ENCODE data around the gene C1orf210.

The C1orf210 gene

DNA sequence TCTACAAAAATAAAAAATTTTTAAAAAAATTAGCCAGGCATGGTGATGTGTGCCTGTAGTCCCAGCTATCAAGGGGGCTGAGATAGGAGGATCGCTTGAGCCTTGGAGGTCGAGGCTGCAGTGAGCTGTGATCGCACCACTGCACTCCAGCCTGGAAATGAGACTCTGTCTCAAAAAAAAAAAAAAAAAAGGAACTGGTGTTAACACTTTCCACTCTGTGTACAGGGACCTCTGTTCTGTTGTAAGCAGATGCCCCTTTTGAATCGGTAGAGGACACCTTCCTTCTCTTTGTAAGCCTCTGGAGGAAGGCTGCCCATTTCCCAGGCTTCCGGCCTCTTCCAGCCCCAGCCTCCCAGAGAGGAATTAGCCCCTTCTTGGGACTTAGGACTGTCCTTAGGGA is 7.3 kb upstream of the C1orf210 start:
- H3K4me1 ChIP-seq (ENCODE audit: insufficient read depth, low read length, poor library complexity, severe bottlenecking) = peaks cover 11% of the 10 kb centered on the region

DNA sequence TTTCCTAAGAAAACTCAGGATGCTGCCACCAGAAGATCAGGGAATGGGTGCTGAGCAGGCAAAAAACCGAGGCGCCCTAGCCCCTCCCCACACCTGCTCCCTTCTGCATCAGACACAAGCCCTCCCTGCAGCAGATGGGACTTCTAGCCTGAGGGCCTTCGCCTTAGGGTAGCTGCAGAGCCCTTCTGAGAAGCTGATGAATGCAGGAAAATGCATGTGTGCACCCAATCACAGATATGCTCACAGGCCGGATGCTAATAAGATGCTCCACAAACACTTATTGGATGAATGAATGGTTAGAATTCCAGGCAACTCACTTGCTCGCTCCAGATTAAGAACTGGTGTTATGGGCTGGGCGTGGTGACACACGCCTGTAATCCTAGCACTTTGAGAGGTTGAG is 6.8 kb upstream of the C1orf210 start:
- peaks cover 5% of the 10 kb centered on the region for H3K27me3 ChIP-seq (ENCODE audit: insufficient read depth, low read length, poor library complexity, severe bottlenecking)
- H3K9me3 ChIP-seq (ENCODE audit: insufficient read depth, low read depth, low read length) = no peaks in the 10 kb centered on the region
- H3K9me2 ChIP-seq (replicated peaks; ENCODE audit: low read depth, low read length) = no peaks in the 10 kb centered on the region
- H3K4me1 ChIP-seq (ENCODE audit: insufficient read depth, low read length, poor library complexity, severe bottlenecking) = peaks cover 11% of the 10 kb centered on the region
- no peaks in the 10 kb centered on the region for H3F3A ChIP-seq (ENCODE audit: low read depth)
- no peak overlapping the region for H2AFZ ChIP-seq (ENCODE audit: low read length)
- no peak overlapping the region for H3K4me2 ChIP-seq (ENCODE audit: low read depth, low read length, poor library complexity, severe bottlenecking)
- TF ChIP-seq EZH2phosphoT487 (IDR thresholded peaks at IDR 0.05; ENCODE audit: borderline replicate concordance) = no peak
- TF ChIP-seq, protein P1, sequence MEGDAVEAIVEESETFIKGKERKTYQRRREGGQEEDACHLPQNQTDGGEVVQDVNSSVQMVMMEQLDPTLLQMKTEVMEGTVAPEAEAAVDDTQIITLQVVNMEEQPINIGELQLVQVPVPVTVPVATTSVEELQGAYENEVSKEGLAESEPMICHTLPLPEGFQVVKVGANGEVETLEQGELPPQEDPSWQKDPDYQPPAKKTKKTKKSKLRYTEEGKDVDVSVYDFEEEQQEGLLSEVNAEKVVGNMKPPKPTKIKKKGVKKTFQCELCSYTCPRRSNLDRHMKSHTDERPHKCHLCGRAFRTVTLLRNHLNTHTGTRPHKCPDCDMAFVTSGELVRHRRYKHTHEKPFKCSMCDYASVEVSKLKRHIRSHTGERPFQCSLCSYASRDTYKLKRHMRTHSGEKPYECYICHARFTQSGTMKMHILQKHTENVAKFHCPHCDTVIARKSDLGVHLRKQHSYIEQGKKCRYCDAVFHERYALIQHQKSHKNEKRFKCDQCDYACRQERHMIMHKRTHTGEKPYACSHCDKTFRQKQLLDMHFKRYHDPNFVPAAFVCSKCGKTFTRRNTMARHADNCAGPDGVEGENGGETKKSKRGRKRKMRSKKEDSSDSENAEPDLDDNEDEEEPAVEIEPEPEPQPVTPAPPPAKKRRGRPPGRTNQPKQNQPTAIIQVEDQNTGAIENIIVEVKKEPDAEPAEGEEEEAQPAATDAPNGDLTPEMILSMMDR (conservative IDR thresholded peaks at IDR 0.05; ENCODE audit: low read length) = no peak
- no peaks in the 10 kb centered on the region for H4K20me1 ChIP-seq (ENCODE audit: insufficient read depth, low read length, poor library complexity, severe bottlenecking)
- H3K9ac ChIP-seq (ENCODE audit: low read depth, low read length, poor library complexity, severe bottlenecking) = no peak overlapping the region
- H3K4me3 ChIP-seq (ENCODE audit: low read length, poor library complexity, severe bottlenecking) = no peak overlapping the region
- H3K79me2 ChIP-seq (ENCODE audit: insufficient read depth, low read length) = no peaks in the 10 kb centered on the region
- H3K36me3 ChIP-seq (ENCODE audit: insufficient read depth, low read length) = no peaks in the 10 kb centered on the region

More for the DNA sequence above, 7.3 kb upstream of the C1orf210 start:
- Histone ChIP-seq H3K4me2 (ENCODE audit: low read depth, low read length, poor library complexity, severe bottlenecking) (no peak overlapping the region), H3F3A (ENCODE audit: low read depth) (no peaks in the 10 kb centered on the region), H3K4me3 (ENCODE audit: low read length, poor library complexity, severe bottlenecking) (no peak overlapping the region), H3K9me3 (ENCODE audit: insufficient read depth, low read depth, low read length) (no peaks in the 10 kb centered on the region), H3K9me2 (replicated peaks; ENCODE audit: low read depth, low read length) (no peaks in the 10 kb centered on the region), H2AFZ (ENCODE audit: low read length) (no peak overlapping the region), H3K9ac (ENCODE audit: low read depth, low read length, poor library complexity, severe bottlenecking) (no peak overlapping the region), H3K79me2 (ENCODE audit: insufficient read depth, low read length) (no peaks in the 10 kb centered on the region), H3K27me3 (ENCODE audit: insufficient read depth, low read length, poor library complexity, severe bottlenecking) (peaks cover 2% of the 10 kb centered on the region), H3K36me3 (ENCODE audit: insufficient read depth, low read length) (no peaks in the 10 kb centered on the region), H4K20me1 (ENCODE audit: insufficient read depth, low read length, poor library complexity, severe bottlenecking) (no peaks in the 10 kb centered on the region)
- TF ChIP-seq, protein P1 (conservative IDR thresholded peaks at IDR 0.05; ENCODE audit: low read length) = no peak
- TF ChIP-seq EZH2phosphoT487 (IDR thresholded peaks at IDR 0.05; ENCODE audit: borderline replicate concordance) = no peak

DNA sequence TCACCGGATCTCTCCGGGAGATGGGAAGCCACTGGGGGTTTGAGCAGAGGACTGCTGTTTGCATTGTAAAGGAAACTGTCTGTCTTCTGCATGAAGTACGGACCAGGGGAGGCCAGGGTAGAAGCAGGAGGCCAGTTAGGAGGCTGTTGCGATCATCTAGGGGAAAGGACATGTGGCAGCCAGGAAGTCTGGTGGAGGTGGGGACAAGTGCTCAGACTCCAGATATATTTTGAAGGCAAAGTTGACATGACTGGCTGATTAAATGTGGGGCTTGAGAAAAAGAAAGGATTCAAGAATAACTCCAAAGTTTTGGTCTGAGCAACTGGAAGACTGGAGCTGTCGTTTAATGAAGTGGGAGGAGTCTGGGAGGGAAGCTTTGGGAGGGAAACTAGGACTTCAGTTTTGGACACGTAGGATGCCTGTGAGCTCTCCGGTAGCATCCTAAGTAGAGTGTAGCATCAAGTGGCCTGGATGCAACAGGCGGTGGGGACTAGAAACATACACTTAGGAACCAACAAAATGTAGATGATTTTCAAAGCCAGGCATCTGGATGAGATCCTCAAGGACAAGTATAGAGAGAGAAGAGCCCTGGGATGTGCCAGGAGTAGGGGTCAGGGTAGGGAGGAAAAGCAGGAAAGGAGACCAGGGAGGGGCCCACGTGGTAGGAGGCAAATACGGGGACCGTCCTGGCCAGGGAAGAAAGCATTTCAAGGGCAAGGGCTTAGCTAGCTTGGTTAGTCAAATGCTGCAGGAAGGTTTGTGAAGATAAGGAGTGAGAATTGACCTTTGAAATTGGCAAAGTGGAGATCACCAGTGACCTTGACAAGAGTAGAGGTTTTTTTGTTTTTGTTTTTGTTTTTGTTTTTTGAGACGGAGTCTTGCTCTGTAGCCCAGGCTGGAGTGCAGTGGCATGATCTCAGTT is 3.7 kb upstream of the C1orf210 start:
- Histone ChIP-seq H3K4me2 (ENCODE audit: low read depth, low read length, poor library complexity, severe bottlenecking) (no peak overlapping the region), H3K9me3 (ENCODE audit: insufficient read depth, low read depth, low read length) (no peaks in the 10 kb centered on the region), H3K9ac (ENCODE audit: low read depth, low read length, poor library complexity, severe bottlenecking) (no peak overlapping the region), H2AFZ (ENCODE audit: low read length) (no peak overlapping the region), H3K36me3 (ENCODE audit: insufficient read depth, low read length) (no peaks in the 10 kb centered on the region), H3K4me1 (ENCODE audit: insufficient read depth, low read length, poor library complexity, severe bottlenecking) (no peaks in the 10 kb centered on the region), H3F3A (ENCODE audit: low read depth) (no peaks in the 10 kb centered on the region), H3K9me2 (replicated peaks; ENCODE audit: low read depth, low read length) (no peaks in the 10 kb centered on the region), H4K20me1 (ENCODE audit: insufficient read depth, low read length, poor library complexity, severe bottlenecking) (no peaks in the 10 kb centered on the region), H3K79me2 (ENCODE audit: insufficient read depth, low read length) (no peaks in the 10 kb centered on the region), H3K4me3 (ENCODE audit: low read length, poor library complexity, severe bottlenecking) (no peak overlapping the region), H3K27me3 (ENCODE audit: insufficient read depth, low read length, poor library complexity, severe bottlenecking) (peaks cover 5% of the 10 kb centered on the region)
- TF ChIP-seq, protein P1 (conservative IDR thresholded peaks at IDR 0.05; ENCODE audit: low read length) = no peak
- TF ChIP-seq EZH2phosphoT487 (IDR thresholded peaks at IDR 0.05; ENCODE audit: borderline replicate concordance) = no peak

All from Loucy (cell line).